HL-60 (cell line): Measurements from ENCODE around the gene IL22RA1.

ENCODE experiments used
- POLR2AphosphoS5 ChIP-seq: IDR thresholded peaks from 2 replicates; pipeline ENCODE4 v1.6.1; 2012; ENCODE audit warnings: low read depth
- REST ChIP-seq: IDR thresholded peaks from 2 replicates; pipeline ENCODE4 v1.6.1; 2012; ENCODE audit warnings: low read depth; ENCODE audit not compliant: insufficient replicate concordance
- TF ChIP-seq, protein P1 (sequence below): IDR thresholded peaks from one replicate; pipeline ENCODE4 v1.5.1; 2011; ENCODE audit warnings: low read length, control low read depth, inconsistent platforms; ENCODE audit not compliant: insufficient read depth

DNA sequence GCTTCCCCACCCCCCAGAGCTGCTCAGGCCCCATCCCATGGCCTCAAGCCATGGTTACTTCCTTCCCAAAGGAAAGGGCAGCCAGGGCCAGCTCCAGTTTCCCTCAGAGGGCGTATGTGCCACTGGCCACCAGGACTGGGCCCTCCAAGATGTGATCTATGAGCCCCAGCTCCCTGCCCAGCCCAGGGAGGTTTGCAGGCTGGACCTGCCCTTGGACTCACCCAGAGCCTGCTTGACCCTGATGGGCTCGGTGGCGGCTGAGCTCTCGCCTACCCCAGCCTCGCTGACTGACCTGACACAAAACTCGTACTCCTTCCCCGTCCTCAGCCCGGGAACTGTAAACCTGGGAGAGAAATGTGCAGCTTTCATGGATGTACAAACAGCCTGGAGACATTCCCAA lies 60.6 kb downstream of the IL22RA1 start:
- TF ChIP-seq, protein P1, sequence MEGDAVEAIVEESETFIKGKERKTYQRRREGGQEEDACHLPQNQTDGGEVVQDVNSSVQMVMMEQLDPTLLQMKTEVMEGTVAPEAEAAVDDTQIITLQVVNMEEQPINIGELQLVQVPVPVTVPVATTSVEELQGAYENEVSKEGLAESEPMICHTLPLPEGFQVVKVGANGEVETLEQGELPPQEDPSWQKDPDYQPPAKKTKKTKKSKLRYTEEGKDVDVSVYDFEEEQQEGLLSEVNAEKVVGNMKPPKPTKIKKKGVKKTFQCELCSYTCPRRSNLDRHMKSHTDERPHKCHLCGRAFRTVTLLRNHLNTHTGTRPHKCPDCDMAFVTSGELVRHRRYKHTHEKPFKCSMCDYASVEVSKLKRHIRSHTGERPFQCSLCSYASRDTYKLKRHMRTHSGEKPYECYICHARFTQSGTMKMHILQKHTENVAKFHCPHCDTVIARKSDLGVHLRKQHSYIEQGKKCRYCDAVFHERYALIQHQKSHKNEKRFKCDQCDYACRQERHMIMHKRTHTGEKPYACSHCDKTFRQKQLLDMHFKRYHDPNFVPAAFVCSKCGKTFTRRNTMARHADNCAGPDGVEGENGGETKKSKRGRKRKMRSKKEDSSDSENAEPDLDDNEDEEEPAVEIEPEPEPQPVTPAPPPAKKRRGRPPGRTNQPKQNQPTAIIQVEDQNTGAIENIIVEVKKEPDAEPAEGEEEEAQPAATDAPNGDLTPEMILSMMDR, result no peak
- TF ChIP-seq REST, result no peak
- no peak for TF ChIP-seq POLR2AphosphoS5
